H1 (cell line): ENCODE data around the gene RALGAPA2. TPM values are rescaled to one million over a fixed set of nuclear protein-coding genes. Genes with fewer than 3 reads are reported as not detected.

ENCODE experiments used
- ATF2 ChIP-seq: IDR thresholded peaks from 2 replicates; pipeline ENCODE4 v1.6.1; 2012; ENCODE audit warnings: low read length, inconsistent platforms
- BCL11A ChIP-seq, 2 experiments: IDR thresholded peaks; one replicate each; pipeline ENCODE4 v1.6.1; 2011; ENCODE audit warnings: low read depth in 2 of 2, low read length in 2 of 2, mild to moderate bottlenecking in 2 of 2
- CHD1 ChIP-seq: IDR thresholded peaks from 2 replicates; pipeline ENCODE4 v1.6.1; 2012; ENCODE audit warnings: low read depth, low read length, improper control_type of control experiment
- CTBP2 ChIP-seq: IDR thresholded peaks from 2 replicates; pipeline ENCODE4 v1.7.0; 2011; ENCODE audit warnings: borderline replicate concordance, mild to moderate bottlenecking, moderate library complexity, mixed read lengths, low read length; ENCODE audit not compliant: insufficient read depth, insufficient read length
- EP300 ChIP-seq, 2 experiments: IDR thresholded peaks; 1 replicate in 1 of 2; 2 replicates in 1 of 2; pipeline ENCODE4 v1.6.1; 2011 to 2012; ENCODE audit warnings: low read depth in 2 of 2, low read length in 2 of 2, mild to moderate bottlenecking in 2 of 2, borderline replicate concordance in 1 of 2, inconsistent platforms in 1 of 2, moderate library complexity in 1 of 2
- GTF2F1 ChIP-seq: IDR thresholded peaks from 2 replicates; pipeline ENCODE4 v1.6.1; 2012; ENCODE audit warnings: low read depth, low read length, improper control_type of control experiment, borderline replicate concordance
- JUN ChIP-seq: IDR thresholded peaks from 2 replicates; pipeline ENCODE4 v1.6.1; 2011; ENCODE audit warnings: low read depth, mild to moderate bottlenecking, improper control_type of control experiment, low read length
- NRF1 ChIP-seq: IDR thresholded peaks from 2 replicates; pipeline ENCODE4 v1.6.1; 2011; ENCODE audit warnings: mild to moderate bottlenecking, low read depth, low read length, improper control_type of control experiment
- PHF8 ChIP-seq: fragments of 200-600 bp; sonication (generic); conservative IDR thresholded peaks from 2 replicates; pipeline ENCODE4 v1.7.1; 2012; ENCODE audit warnings: low read depth, mild to moderate bottlenecking, inconsistent platforms, low read length, moderate library complexity
- POLR2A ChIP-seq, 2 experiments: IDR thresholded peaks; 1 replicate in 1 of 2; 2 replicates in 1 of 2; pipeline ENCODE4 v1.6.1; 2011; ENCODE audit warnings: low read depth in 2 of 2, low read length in 2 of 2, mild to moderate bottlenecking in 2 of 2; ENCODE audit errors: control extremely low read depth in 1 of 2
- RFX5 ChIP-seq: IDR thresholded peaks from 2 replicates; pipeline ENCODE4 v1.6.1; 2011; ENCODE audit warnings: low read depth, low read length, improper control_type of control experiment, borderline replicate concordance
- RXRA ChIP-seq: IDR thresholded peaks from 2 replicates; pipeline ENCODE4 v1.6.1; 2011; ENCODE audit warnings: low read depth, mild to moderate bottlenecking, low read length, moderate library complexity; ENCODE audit not compliant: insufficient read depth
- SIN3A ChIP-seq, 2 experiments: IDR thresholded peaks in 1 of 2; conservative IDR thresholded peaks in 1 of 2; 2 replicates each; pipeline ENCODE4 v1.6.1; 2011 to 2012; ENCODE audit warnings: low read length in 2 of 2, improper control_type of control experiment in 1 of 2, low read depth in 1 of 2, mild to moderate bottlenecking in 1 of 2
- SP1 ChIP-seq: IDR thresholded peaks from 2 replicates; pipeline ENCODE4 v1.6.1; 2011; ENCODE audit warnings: low read depth, low read length
- SP2 ChIP-seq: IDR thresholded peaks from 2 replicates; pipeline ENCODE4 v1.6.1; 2012; ENCODE audit warnings: mild to moderate bottlenecking, low read length, inconsistent platforms
- SUZ12 ChIP-seq: fragments of 200-600 bp; sonication (generic); IDR thresholded peaks from 2 replicates; pipeline ENCODE4 v1.6.1; 2012; ENCODE audit warnings: mild to moderate bottlenecking, inconsistent platforms, low read length, moderate library complexity, mixed read lengths
- TEAD4 ChIP-seq: IDR thresholded peaks from 2 replicates; pipeline ENCODE4 v1.6.1; 2012; ENCODE audit warnings: low read depth, low read length, inconsistent platforms, mixed read lengths
- ZNF274 ChIP-seq: IDR thresholded peaks from 2 replicates; pipeline ENCODE4 v1.7.0; 2012; ENCODE audit warnings: low read length, borderline replicate concordance; ENCODE audit errors: extremely low read depth
- polyA plus RNA-seq, 7 experiments: library from polyadenylated mRNA; depleted of rRNA in 3 of 7; stranded (reverse) in 5 of 7; unstranded in 2 of 7; fragments of >200 nt in 5 of 7; fragments of 200-250 nt in 2 of 7; gene quantifications; 1 replicate in 5 of 7; 2 replicates in 1 of 7; 4 replicates in 1 of 7; pipeline versions ENCODE4 v1.2.1 to v1.2.3, GENCODE V29; 2011 to 2013; ENCODE audit warnings: missing spikeins in 2 of 7, mixed read lengths in 2 of 7
- total RNA-seq: library from RNA; stranded (reverse); fragmentation: NEBNext Ultra II Directional; extraction: Animal tissue kit (Norgen Biotek cat#: 25700); gene quantifications from 2 replicates; pipeline ENCODE4 v1.2.1, GENCODE V29; 2021
- TF ChIP-seq, protein P1 (sequence below): IDR thresholded peaks from 2 replicates; pipeline ENCODE4 v1.6.1; 2011; ENCODE audit warnings: low read depth, mild to moderate bottlenecking, low read length; ENCODE audit not compliant: insufficient read depth

Gene RALGAPA2
- total and polyA plus RNA-seq, 2 of the 8 experiments (the other 6 are each of a cell fraction or from before 2014, with no cell fraction given): 5.1 to 25.5 TPM

DNA sequence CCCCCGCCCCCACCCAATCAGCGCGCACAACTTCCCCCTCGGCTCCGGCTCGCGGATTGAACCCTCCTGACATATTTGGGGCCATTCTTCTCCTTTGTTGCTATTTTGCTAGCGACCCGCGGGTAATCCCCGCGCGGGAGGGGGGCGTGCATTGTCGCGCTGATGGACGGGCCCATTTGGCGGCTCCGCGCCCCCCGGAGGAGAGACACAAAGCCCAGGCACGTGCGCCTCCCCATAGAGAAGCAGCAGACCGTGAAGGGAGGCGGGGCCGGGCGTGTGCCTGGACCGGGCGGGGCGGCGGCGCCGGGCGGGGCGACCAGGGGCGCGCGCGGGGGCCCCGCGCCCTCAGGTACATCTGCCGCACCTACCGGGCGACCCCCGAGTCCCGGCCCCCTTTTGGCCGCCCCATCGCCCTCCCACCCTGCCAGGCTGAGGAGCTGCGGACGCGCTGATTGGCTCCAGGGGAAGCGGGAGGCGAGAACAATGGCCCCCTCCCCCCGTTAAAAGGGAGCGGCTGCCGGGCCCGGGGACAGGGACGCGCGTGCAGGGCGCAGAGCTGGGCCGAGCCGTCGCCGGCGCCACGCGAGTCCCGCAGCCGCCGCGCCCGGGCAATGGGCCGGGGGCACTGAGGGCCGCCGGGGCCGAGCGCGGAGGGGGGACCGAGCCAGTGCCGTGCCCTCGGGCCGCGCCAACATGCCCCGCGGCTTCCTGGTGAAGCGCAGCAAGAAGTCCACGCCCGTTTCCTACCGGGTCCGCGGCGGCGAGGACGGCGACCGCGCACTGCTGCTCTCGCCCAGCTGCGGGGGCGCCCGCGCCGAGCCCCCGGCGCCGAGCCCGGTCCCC is 344.6 kb downstream of the RALGAPA2 start, which contains the start of gene INSM1 (continued):
- TF ChIP-seq JUN (no peak), SIN3A (conservative IDR thresholded peaks at IDR 0.05 in 1 of 2, IDR thresholded peaks at IDR 0.05 in 1 of 2; ENCODE audit: low read depth in 1 of 2, low read length in 2 of 2) (no peak), NRF1 (no peak), RXRA (no peak), EP300 (IDR thresholded peaks at IDR 0.05; ENCODE audit: borderline replicate concordance in 1 of 2, low read depth in 2 of 2, low read length in 2 of 2) (no peak), BCL11A (IDR thresholded peaks at IDR 0.05; ENCODE audit: low read depth in 2 of 2, low read length in 2 of 2) (no peak), SP2 (no peak), ATF2 (no peak), CTBP2 (no peak), SUZ12 (no peak), POLR2A (IDR thresholded peaks at IDR 0.05; ENCODE audit: control extremely low read depth in 1 of 2, low read depth in 2 of 2, low read length in 2 of 2) (no peak), TEAD4 (no peak), RFX5 (no peak), ZNF274 (no peak), PHF8 (0 out of 2 replicates have a peak, but pooled peaks have one; percentile 38), GTF2F1 (no peak), SP1 (no peak), CHD1 (no peak)
- TF ChIP-seq, protein P1, sequence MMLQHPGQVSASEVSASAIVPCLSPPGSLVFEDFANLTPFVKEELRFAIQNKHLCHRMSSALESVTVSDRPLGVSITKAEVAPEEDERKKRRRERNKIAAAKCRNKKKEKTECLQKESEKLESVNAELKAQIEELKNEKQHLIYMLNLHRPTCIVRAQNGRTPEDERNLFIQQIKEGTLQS: no peak
